Cardiac muscle cell (in vitro differentiated cells and primary cell): ENCODE measurements around the gene GAL3ST2. TPM values are rescaled to one million over a fixed set of nuclear protein-coding genes. Genes with fewer than 3 reads are reported as not detected.

Experiments
- DNase-seq, 2 donors: peaks; one replicate each; pipeline versions ENCODE4 v3.0.0 to v3.0.0-alpha.2; 2010 to 2017; ENCODE audit warnings: low read depth in 1 of 2, low spot score in 1 of 2
- H3K27ac ChIP-seq: fragments of 200-600 bp; sonication (generic); 2 replicates; pipeline ENCODE4 v1.5.1; 2016
- H3K27me3 ChIP-seq: fragments of 200-600 bp; sonication (generic); 2 replicates; pipeline ENCODE4 v1.6.0; 2016; ENCODE audit warnings: control low read depth
- H3K36me3 ChIP-seq: fragments of 200-600 bp; sonication (generic); 2 replicates; pipeline ENCODE4 v1.5.1; 2016; ENCODE audit warnings: control low read depth
- H3K4me1 ChIP-seq: fragments of 200-600 bp; sonication (generic); 2 replicates; pipeline ENCODE4 v1.8.1; 2017; ENCODE audit warnings: low read depth, mild to moderate bottlenecking, mixed run types
- H3K4me3 ChIP-seq: fragments of 200-600 bp; sonication (generic); 2 replicates; pipeline ENCODE4 v1.5.1; 2016; ENCODE audit warnings: mild to moderate bottlenecking
- H3K9me3 ChIP-seq: fragments of 200-600 bp; sonication (generic); 2 replicates; pipeline ENCODE4 v1.5.1; 2017; ENCODE audit warnings: low read depth, mild to moderate bottlenecking, control low read depth
- CTCF ChIP-seq: IDR thresholded peaks from 2 replicates; pipeline ENCODE4 v1.5.1; 2012; ENCODE audit warnings: low read depth, mild to moderate bottlenecking, low read length
- polyA plus RNA-seq: library from polyadenylated mRNA; unstranded; fragments of >200 nt; fragmentation: Nextera tagmentation; extraction: Ambion mirVana; gene quantifications from 2 replicates; pipeline ENCODE4 v1.2.1, GENCODE V29; 2016
- total RNA-seq: library from RNA; depleted of rRNA; stranded (reverse); fragments of >200 nt; gene quantifications from 2 replicates; pipeline ENCODE4 v1.2.3, GENCODE V29; 2016

Gene GAL3ST2
- total and polyA plus RNA-seq, 2 experiments from 2014 or later = 1.2 TPM; not detected in 1

GRCh38 chr2:241810307-241811200 is 33.9 kb downstream of the GAL3ST2 start:
- no peaks in the 10 kb centered on the region for H3K4me1 ChIP-seq
- no peak overlapping the region for H3K27ac ChIP-seq
- H3K9me3 ChIP-seq = no peaks in the 10 kb centered on the region
- TF ChIP-seq CTCF = no peak
- H3K4me3 ChIP-seq = no peak overlapping the region
- no peaks in the 10 kb centered on the region for H3K27me3 ChIP-seq
- no peak for DNase-seq
- no peaks in the 10 kb centered on the region for H3K36me3 ChIP-seq

- no peak for DNase-seq
- Histone ChIP-seq H3K4me1 (no peaks in the 10 kb centered on the region), H3K27ac (no peak overlapping the region), H3K36me3 (no peaks in the 10 kb centered on the region), H3K4me3 (no peak overlapping the region), H3K27me3 (no peaks in the 10 kb centered on the region), H3K9me3 (no peaks in the 10 kb centered on the region)
- TF ChIP-seq CTCF = no peak
Observed at GRCh38 chr2:241811201-241811951, 34.8 kb downstream of the GAL3ST2 start.

GRCh38 chr2:241811952-241812729 is 35.5 kb downstream of the GAL3ST2 start:
- Histone ChIP-seq H3K4me3 (no peak overlapping the region), H3K27me3 (no peaks in the 10 kb centered on the region), H3K4me1 (no peaks in the 10 kb centered on the region), H3K9me3 (no peaks in the 10 kb centered on the region), H3K36me3 (no peaks in the 10 kb centered on the region), H3K27ac (no peak overlapping the region)
- no peak for DNase-seq
- no peak for TF ChIP-seq CTCF

GRCh38 chr2:241812730-241813643 is 36.4 kb downstream of the GAL3ST2 start:
- no peaks in the 10 kb centered on the region for H3K9me3 ChIP-seq
- no peaks in the 10 kb centered on the region for H3K27me3 ChIP-seq
- no peaks in the 10 kb centered on the region for H3K36me3 ChIP-seq
- H3K27ac ChIP-seq = no peak overlapping the region
- no peak overlapping the region for H3K4me3 ChIP-seq
- TF ChIP-seq CTCF = no peak
- no peak for DNase-seq
- H3K4me1 ChIP-seq = no peaks in the 10 kb centered on the region
